ENCODE results near the gene UBXN10. TPM values are rescaled to one million over a fixed set of nuclear protein-coding genes. Genes with fewer than 3 reads are reported as not detected.

Gene UBXN10
- total RNA-seq, 3 donors from 2014 or later = 1.3 to 6.6 (median 4.9) TPM

- no peaks in the 10 kb centered on the region for H3K27me3 ChIP-seq
- TF ChIP-seq, protein P1, sequence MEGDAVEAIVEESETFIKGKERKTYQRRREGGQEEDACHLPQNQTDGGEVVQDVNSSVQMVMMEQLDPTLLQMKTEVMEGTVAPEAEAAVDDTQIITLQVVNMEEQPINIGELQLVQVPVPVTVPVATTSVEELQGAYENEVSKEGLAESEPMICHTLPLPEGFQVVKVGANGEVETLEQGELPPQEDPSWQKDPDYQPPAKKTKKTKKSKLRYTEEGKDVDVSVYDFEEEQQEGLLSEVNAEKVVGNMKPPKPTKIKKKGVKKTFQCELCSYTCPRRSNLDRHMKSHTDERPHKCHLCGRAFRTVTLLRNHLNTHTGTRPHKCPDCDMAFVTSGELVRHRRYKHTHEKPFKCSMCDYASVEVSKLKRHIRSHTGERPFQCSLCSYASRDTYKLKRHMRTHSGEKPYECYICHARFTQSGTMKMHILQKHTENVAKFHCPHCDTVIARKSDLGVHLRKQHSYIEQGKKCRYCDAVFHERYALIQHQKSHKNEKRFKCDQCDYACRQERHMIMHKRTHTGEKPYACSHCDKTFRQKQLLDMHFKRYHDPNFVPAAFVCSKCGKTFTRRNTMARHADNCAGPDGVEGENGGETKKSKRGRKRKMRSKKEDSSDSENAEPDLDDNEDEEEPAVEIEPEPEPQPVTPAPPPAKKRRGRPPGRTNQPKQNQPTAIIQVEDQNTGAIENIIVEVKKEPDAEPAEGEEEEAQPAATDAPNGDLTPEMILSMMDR (IDR thresholded peaks at IDR 0.05) = no peak
- TF ChIP-seq POLR2A (IDR thresholded peaks at IDR 0.05) (no peak), POLR2AphosphoS5 (IDR thresholded peaks at IDR 0.05) (no peak)
Measured at GRCh38 chr1:20233866-20234265, 48.0 kb downstream of the UBXN10 start.

DNA sequence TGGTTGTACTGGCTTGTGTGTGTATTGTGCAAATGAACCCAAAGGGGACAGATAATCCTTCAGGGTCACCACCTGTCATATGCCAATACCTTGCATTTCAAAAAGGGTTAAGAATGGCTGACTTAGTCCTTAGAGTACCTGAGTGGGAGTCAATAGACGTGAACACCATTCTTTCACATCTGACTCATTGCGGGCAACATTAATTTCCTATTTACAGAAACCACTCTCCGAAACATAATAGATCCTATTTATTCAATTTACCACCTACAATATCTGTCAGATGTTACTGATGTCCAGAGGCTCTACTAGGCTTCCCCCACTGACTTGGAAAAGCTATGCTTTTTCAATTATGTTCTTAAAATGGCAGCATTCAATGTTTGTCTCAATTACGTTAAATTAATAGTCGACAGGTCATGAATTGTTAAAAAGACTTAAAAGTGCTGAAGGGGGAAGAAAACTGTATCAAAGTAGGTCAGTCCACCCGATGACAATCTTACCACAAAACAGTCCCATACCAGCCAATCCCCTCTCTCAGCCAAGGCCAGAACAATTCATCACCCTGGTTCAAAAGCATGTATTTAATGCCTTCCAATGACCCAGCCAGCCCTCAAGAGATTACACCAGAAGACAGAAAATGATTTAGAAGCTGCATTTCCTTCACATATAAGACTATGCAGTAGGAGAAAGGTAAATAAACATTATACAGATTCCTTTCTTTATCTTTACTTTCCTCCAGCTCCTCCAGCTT lies 49.1 kb downstream of the UBXN10 start:
- H3K27ac ChIP-seq = no peak overlapping the region
- TF ChIP-seq POLR2AphosphoS5 (IDR thresholded peaks at IDR 0.05) (no peak), POLR2A (IDR thresholded peaks at IDR 0.05) (no peak)
- TF ChIP-seq, protein P1 (IDR thresholded peaks at IDR 0.05) = no peak
- H3K4me3 ChIP-seq = no peak overlapping the region
- peaks cover 0 to 4% of the 10 kb centered on the region in 2 donors for H3K4me1 ChIP-seq
- H3K9me3 ChIP-seq = no peaks in the 10 kb centered on the region
- DNase-seq (ENCODE audit: low spot score in 2 of 2) = no peak
- intact Hi-C loops (cut with DNase I; ENCODE audit: low total_unique reads) = no loop called here
- H3K36me3 ChIP-seq = no peaks in the 10 kb centered on the region
- no peaks in the 10 kb centered on the region for H3K27me3 ChIP-seq

More at GRCh38 chr1:20233866-20234265, 48.0 kb downstream of the UBXN10 start:
- no peak for DNase-seq (ENCODE audit: low spot score in 2 of 2)
- no peaks in the 10 kb centered on the region for H3K36me3 ChIP-seq
- H3K27ac ChIP-seq = no peak overlapping the region
- H3K4me3 ChIP-seq = no peak overlapping the region
- H3K9me3 ChIP-seq = no peaks in the 10 kb centered on the region
- peaks cover 0 to 4% of the 10 kb centered on the region in 2 donors for H3K4me1 ChIP-seq
- intact Hi-C loops (cut with DNase I; ENCODE audit: low total_unique reads) = no loop called here

DNA sequence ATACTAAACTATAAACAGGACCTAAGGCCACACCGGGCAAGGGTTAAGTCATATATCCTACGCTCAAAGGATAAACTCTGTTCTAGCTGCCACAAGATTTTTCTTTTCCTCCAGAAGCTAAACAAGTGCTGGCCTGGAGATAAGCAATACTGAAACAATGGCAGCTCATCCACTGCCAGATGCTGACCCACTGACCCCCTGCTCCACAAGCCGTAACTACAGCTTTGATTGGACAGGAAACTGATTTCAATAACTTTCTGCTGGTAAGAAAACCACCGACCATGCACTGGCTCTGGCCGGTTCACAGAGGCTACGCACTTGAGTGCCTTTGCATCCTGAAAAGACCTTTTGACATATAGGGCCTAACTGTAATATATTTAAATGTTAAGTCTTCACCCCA lies 51.8 kb downstream of the UBXN10 start:
- Histone ChIP-seq H3K4me3 (no peak overlapping the region), H3K4me1 (peaks cover 0 to 4% of the 10 kb centered on the region in 2 donors), H3K27me3 (no peaks in the 10 kb centered on the region), H3K27ac (no peak overlapping the region), H3K9me3 (no peaks in the 10 kb centered on the region), H3K36me3 (no peaks in the 10 kb centered on the region)
- TF ChIP-seq, protein P1 (IDR thresholded peaks at IDR 0.05) = no peak
- no peak for TF ChIP-seq POLR2A (IDR thresholded peaks at IDR 0.05)
- no peak for TF ChIP-seq POLR2AphosphoS5 (IDR thresholded peaks at IDR 0.05)
- intact Hi-C loops (cut with DNase I; ENCODE audit: low total_unique reads) = no loop called here
- no peak for DNase-seq (ENCODE audit: low spot score in 2 of 2)

DNA sequence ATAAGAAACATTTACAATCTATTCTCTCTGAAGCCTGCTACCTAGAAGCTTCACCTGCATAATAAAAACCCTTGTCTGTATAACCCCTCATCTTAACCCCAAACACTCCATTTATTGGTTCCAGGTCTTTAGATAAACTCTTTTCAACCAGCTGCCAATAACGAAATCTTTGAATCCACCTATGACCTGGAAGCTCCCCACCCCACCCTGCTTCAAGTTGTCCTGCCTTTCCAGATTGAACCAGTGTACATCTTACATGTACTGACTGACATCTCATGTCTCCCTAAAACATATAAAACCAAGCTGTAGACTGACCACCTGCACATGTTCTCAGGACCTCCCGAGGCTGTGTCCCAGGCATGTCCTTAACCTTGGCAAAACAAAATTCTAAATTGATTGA lies 54.1 kb downstream of the UBXN10 start:
- H3K9me3 ChIP-seq = no peaks in the 10 kb centered on the region
- intact Hi-C loops (cut with DNase I; ENCODE audit: low total_unique reads) = no loop called here
- H3K27ac ChIP-seq = no peak overlapping the region
- peaks cover 0 to 3% of the 10 kb centered on the region in 2 donors for H3K4me1 ChIP-seq
- no peaks in the 10 kb centered on the region for H3K27me3 ChIP-seq
- H3K36me3 ChIP-seq = no peaks in the 10 kb centered on the region
- DNase-seq (ENCODE audit: low spot score in 2 of 2) = no peak
- H3K4me3 ChIP-seq = no peak overlapping the region
- TF ChIP-seq POLR2A (IDR thresholded peaks at IDR 0.05) = no peak
- TF ChIP-seq, protein P1 (IDR thresholded peaks at IDR 0.05) = no peak
- TF ChIP-seq POLR2AphosphoS5 (IDR thresholded peaks at IDR 0.05) = no peak

DNA sequence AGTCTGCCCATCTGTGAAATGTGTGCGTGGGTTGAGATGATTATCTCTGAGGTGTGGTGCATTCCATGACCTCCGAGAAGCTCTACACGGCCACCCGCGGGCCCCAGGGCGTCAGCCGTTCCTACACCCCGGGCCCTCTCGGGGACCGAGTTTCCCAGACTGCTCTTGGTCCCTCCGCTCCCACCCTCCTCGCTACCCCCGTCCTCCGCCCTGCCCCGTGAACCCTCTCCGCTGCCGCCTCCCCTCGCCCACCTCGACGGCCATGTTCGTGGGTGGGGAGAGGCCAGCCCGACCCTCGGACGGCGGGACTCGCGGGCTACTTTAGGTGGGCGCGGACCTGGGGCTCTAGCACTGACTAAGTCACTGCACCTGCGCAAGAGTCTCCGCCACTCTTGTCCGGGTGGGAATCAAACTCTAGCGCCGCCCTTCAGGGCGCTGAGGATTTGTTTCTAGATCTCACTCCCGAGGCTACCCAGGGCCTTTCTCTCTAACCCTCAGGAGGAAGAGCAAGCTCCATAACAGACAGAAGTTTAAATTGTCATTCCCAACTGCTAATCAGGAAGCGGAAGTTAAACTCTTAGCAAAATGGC lies 57.1 kb downstream of the UBXN10 start:
- Histone ChIP-seq H3K4me3 (no peak overlapping the region), H3K27ac (no peak overlapping the region), H3K4me1 (no peaks in the 10 kb centered on the region), H3K9me3 (no peaks in the 10 kb centered on the region), H3K36me3 (no peaks in the 10 kb centered on the region), H3K27me3 (no peaks in the 10 kb centered on the region)
- no peak for DNase-seq (ENCODE audit: low spot score in 2 of 2)
- intact Hi-C loops (cut with DNase I; ENCODE audit: low total_unique reads) = no loop called here
- TF ChIP-seq, protein P1 (IDR thresholded peaks at IDR 0.05) = no peak
- TF ChIP-seq POLR2A (IDR thresholded peaks at IDR 0.05) = no peak

All from breast epithelium (tissue), 4 donors.